Testis (tissue), 3 donors: ENCODE data around the gene ANO9. TPM values are rescaled to one million over a fixed set of nuclear protein-coding genes. Genes with fewer than 3 reads are reported as not detected.
A peak's percentile ranks its signal among the peaks of the same experiment; 100 is the strongest.
"Not testable (repeated sequence)": the region's sequence is repeated elsewhere in the genome, so short reads cannot be mapped to it uniquely, and the experiment has no call there.

ENCODE experiments used
- DNase-seq: peaks from one replicate; pipeline ENCODE4 v3.0.0-alpha.2; 2019
- H3K27ac ChIP-seq, 2 donors: fragments of 200-600 bp; sonication (generic); one replicate each; pipeline ENCODE4 v1.5.1; 2019
- H3K27me3 ChIP-seq: fragments of 200-600 bp; sonication (generic); one replicate; pipeline ENCODE4 v1.5.1; 2019
- H3K36me3 ChIP-seq: fragments of 200-600 bp; sonication (generic); one replicate; pipeline ENCODE4 v1.5.1; 2017; ENCODE audit warnings: low read depth; ENCODE audit errors: missing control alignments
- H3K4me1 ChIP-seq: fragments of 200-600 bp; sonication (generic); one replicate; pipeline ENCODE4 v1.5.1; 2019
- H3K4me3 ChIP-seq, 2 donors: fragments of 200-600 bp; sonication (generic); one replicate each; pipeline ENCODE4 v1.5.1; 2017 to 2019
- H3K9me3 ChIP-seq: fragments of 200-600 bp; sonication (generic); one replicate; pipeline ENCODE4 v1.5.1; 2017
- CTCF ChIP-seq, 3 experiments: fragments of 450-650 bp in 2 of 3; fragments of 200-600 bp in 1 of 3; sonication (generic) in 1 of 3; IDR thresholded peaks; one replicate each; pipeline ENCODE4 v1.5.1; 2016 to 2019; ENCODE audit warnings: antibody characterized with exemption in 3 of 3, mild to moderate bottlenecking in 2 of 3, moderate library complexity in 1 of 3
- POLR2A ChIP-seq: fragments of 450-650 bp; IDR thresholded peaks from one replicate; pipeline ENCODE4 v1.6.1; 2017; ENCODE audit warnings: antibody characterized with exemption, mild to moderate bottlenecking, moderate library complexity
- WGBS, 2 donors: methylation state at CpG; one replicate each; pipeline ENCODE4 v1.1.5; 2018; 5-methylcytosine and 5-hydroxymethylcytosine counted together
- intact Hi-C: fragments of 100-400 bp; cut with DNase I; formaldehyde crosslinking; loops from one replicate; pipeline ENCODE4 v1.15.1; 2023; ENCODE audit warnings: low total_unique reads
- polyA plus RNA-seq: library from polyadenylated mRNA; stranded (reverse); fragments of 350-450 nt; fragmentation: Illumina TruSeq; extraction: RNeasy Lipid Tissue Mini Kit (QIAGEN cat#74804); gene quantifications from one replicate; pipeline ENCODE4 v1.2.3, GENCODE V29; 2014; ENCODE audit warnings: low read depth, low replicate concordance; ENCODE audit not compliant: insufficient read depth
- total RNA-seq, 2 donors: library from RNA; depleted of rRNA; stranded (reverse); fragments of >200 nt; gene quantifications; one replicate each; pipeline ENCODE4 v1.2.3, GENCODE V29; 2016

ANO9 gene
- total and polyA plus RNA-seq, 3 donors from 2014 or later, result 1.6 to 2.9 (median 1.9) TPM

- H3K36me3 ChIP-seq, result no peaks in the 10 kb centered on the region
- H3K9me3 ChIP-seq, result no peaks in the 10 kb centered on the region
- no peak overlapping the region for H3K4me3 ChIP-seq
- no peaks in the 10 kb centered on the region for H3K27me3 ChIP-seq
- TF ChIP-seq POLR2A (no peak), CTCF (IDR thresholded peaks at IDR 0.05) (no peak)
- no peak overlapping the region for H3K27ac ChIP-seq
- 82 to 85% methylated on average over 5 to 8 of the region's 11 CpGs for WGBS, 2 donors
- DNase-seq, result no peak
- intact Hi-C loops, result no loop called here
- peaks cover 2% of the 10 kb centered on the region for H3K4me1 ChIP-seq
These were observed 51.6 kb downstream of the ANO9 start for GRCh38 chr11:390175-390574.

GRCh38 chr11:389369-389768 lies 52.4 kb downstream of the ANO9 start:
- peak; percentile 45 for DNase-seq
- H3K27ac ChIP-seq, H3K4me1 ChIP-seq, intact Hi-C loops, H3K27me3 ChIP-seq, H3K9me3 ChIP-seq, H3K36me3 ChIP-seq, H3K4me3 ChIP-seq: not testable (repeated sequence)
- 29 to 49% methylated on average over 8 to 17 of the region's 17 CpGs for WGBS, 2 donors

GRCh38 chr11:387193-387793 lies 54.5 kb downstream of the ANO9 start:
- Histone ChIP-seq H3K9me3 (no peaks in the 10 kb centered on the region), H3K4me3 (no peak overlapping the region), H3K27ac (no peak overlapping the region), H3K27me3 (no peaks in the 10 kb centered on the region), H3K36me3 (no peaks in the 10 kb centered on the region), H3K4me1 (peaks cover 6% of the 10 kb centered on the region)
- intact Hi-C loops, result no loop called here
- WGBS, 2 donors, result 71 to 74% methylated on average over 4 of the region's 4 CpGs
- TF ChIP-seq POLR2A (no peak), CTCF (IDR thresholded peaks at IDR 0.05) (no peak)
- no peak for DNase-seq

- Histone ChIP-seq H3K4me3 (no peak overlapping the region), H3K4me1 (peaks cover 6% of the 10 kb centered on the region), H3K27me3 (no peaks in the 10 kb centered on the region), H3K9me3 (no peaks in the 10 kb centered on the region), H3K36me3 (no peaks in the 10 kb centered on the region), H3K27ac (no peak overlapping the region)
- WGBS, 2 donors, result 82 to 86% methylated on average over 6 of the region's 6 CpGs
- no peak for DNase-seq
- intact Hi-C loops, result no loop called here
- no peak for TF ChIP-seq CTCF (IDR thresholded peaks at IDR 0.05)
- TF ChIP-seq POLR2A, result no peak
These were observed 55.3 kb downstream of the ANO9 start for GRCh38 chr11:386483-386882.

GRCh38 chr11:385594-386351 lies 56.0 kb downstream of the ANO9 start:
- Histone ChIP-seq H3K27ac (no peak overlapping the region), H3K27me3 (no peaks in the 10 kb centered on the region), H3K4me3 (no peak overlapping the region), H3K4me1 (peaks cover 6% of the 10 kb centered on the region), H3K9me3 (no peaks in the 10 kb centered on the region), H3K36me3 (no peaks in the 10 kb centered on the region)
- WGBS, 2 donors, result 99% methylated on average over 18 of the region's 19 CpGs; no CpG with 5 or more reads in 1 of the 2 donors
- DNase-seq, result no peak
- intact Hi-C loops, result no loop called here
- TF ChIP-seq POLR2A (no peak), CTCF (IDR thresholded peaks at IDR 0.05) (no peak)
